Measurements from ENCODE around the gene UPK1A. TPM values are rescaled to one million over a fixed set of nuclear protein-coding genes. Genes with fewer than 3 reads are reported as not detected.

The UPK1A gene
- total RNA-seq, 2 experiments from 2014 or later = 1.8 to 2.2 TPM

DNA sequence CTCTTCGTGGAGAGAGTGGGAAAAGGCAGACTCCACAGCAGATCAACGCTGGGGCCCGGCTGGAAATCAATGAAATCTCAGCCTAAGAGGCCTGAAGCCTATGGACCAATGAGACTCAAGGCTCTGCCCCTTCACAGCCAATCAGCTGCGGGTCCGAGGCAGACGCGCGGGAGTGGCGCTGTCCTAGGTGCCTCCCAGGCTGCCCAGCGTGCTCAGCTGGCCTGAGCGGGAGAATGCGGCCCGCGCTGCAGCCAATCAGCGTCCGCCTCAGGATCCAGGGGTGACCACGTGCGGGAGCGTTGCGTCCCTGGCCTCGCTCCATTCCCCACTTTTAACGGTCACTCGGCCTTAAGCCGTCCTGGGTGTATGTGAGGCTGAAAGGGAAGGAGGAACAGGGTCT, 37.9 kb downstream of the UPK1A start, which contains the start of gene ZBTB32:
ZBTB32 (plus strand) TSS at position 341 of the 400 bp plus-strand sequence. CDS start 10,069 bp downstream, outside the sequence.
- intact Hi-C loops (cut with micrococcal nuclease) = no loop called here
- Mint-ChIP-seq H3K27me3 (no peaks in the 10 kb centered on the region), H3K36me3 (ENCODE audit: low read depth) (peaks cover 2% of the 10 kb centered on the region), H3K4me1 (ENCODE audit: low read depth) (peaks cover 22% of the 10 kb centered on the region), H3K4me3 (no peak within 1 kb of the TSS), H3K9me3 (peaks cover 2% of the 10 kb centered on the region), H3K27ac (no peak within 1 kb of the TSS)
- POLR2A ChIA-PET = interaction anchor here (1.4 to 10.5 kb wide), 5 partner anchors 8 to 38 kb away, joined by 4 to 215 read pairs (median 10); partner anchors contain the start of gene IGFLR1
- ATAC-seq (no peak), DNase-seq (peak; percentile 43)
- CTCF ChIA-PET = interaction anchor here (3.9 to 10.5 kb wide), 2 partner anchors 9 to 10 kb away, joined by 13 to 137 read pairs; no protein-coding TSS in a partner anchor
- TF ChIP-seq, protein P1, sequence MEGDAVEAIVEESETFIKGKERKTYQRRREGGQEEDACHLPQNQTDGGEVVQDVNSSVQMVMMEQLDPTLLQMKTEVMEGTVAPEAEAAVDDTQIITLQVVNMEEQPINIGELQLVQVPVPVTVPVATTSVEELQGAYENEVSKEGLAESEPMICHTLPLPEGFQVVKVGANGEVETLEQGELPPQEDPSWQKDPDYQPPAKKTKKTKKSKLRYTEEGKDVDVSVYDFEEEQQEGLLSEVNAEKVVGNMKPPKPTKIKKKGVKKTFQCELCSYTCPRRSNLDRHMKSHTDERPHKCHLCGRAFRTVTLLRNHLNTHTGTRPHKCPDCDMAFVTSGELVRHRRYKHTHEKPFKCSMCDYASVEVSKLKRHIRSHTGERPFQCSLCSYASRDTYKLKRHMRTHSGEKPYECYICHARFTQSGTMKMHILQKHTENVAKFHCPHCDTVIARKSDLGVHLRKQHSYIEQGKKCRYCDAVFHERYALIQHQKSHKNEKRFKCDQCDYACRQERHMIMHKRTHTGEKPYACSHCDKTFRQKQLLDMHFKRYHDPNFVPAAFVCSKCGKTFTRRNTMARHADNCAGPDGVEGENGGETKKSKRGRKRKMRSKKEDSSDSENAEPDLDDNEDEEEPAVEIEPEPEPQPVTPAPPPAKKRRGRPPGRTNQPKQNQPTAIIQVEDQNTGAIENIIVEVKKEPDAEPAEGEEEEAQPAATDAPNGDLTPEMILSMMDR (IDR thresholded peaks at IDR 0.05) = no peak

DNA sequence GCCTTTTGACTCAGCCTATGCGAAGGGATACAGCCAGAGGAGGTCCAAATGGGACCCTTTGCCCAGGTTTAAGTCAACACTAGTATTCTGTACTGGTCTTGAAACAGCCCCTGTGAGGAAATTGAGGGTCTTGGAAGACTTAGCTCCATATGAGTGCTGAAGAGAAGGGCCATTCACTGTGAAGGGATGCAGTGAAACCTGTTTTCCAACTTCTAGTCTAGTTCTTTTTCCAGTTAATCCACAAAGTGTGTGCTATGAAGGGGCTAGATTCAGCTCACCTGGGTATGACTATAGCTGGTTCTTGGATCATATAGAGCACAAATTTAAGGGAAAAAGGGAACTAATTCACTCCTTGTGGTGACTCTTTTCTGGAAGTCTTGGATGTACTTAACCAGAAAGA, 42.1 kb downstream of the UPK1A start:
- H3K9me3 Mint-ChIP-seq = peaks cover 2% of the 10 kb centered on the region

DNA sequence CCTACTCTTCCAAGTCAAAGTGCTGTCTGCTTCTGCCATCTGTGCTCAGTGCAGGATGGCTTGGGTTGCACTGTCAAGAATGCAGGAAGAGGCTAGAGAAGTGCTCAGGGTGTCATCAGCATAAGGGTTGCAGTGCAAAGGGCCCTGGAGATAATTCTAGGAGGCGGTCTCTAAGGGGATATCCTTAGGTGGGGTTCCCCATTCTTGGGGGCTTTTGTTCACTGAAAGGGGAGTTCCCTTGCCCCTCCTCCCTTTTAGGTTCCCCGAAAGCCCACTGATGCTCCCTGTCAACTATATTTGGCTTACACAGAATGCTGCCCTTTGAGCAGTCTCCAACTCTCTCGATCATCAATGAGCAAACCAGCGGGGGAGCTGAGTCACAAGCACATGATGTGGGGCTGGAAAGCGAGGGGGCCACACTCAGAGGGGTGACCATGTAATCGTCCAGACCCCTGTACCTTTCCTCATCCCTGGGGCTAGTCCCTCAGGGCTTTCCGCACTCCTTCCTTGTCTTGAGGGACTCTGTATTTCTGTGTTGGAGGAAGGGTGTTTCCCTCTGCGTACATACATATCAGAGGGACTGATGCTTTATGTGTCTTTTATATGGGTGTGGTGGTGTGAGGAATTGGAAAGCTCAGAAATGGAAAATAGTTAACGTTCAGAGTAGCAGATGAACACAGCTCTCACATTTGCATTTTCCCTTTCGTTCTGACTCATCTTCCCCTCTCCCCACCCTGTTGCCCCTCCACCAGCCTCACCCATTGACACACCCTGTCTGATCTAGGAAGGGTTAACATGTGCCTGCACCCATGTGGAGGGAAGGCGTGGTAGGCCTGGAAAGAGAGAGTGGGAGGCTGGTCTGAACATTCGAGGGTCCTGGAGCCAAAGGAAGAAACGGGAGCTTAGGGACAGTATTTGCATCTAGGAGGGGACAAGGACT, 44.7 kb downstream of the UPK1A start:
- TF ChIP-seq, protein P1 (IDR thresholded peaks at IDR 0.05) = no peak
- ATAC-seq = peak; percentile 55

More for the DNA sequence above, 42.1 kb downstream of the UPK1A start:
- POLR2A ChIA-PET = interaction anchor here (0.8 to 8.8 kb wide), 3 partner anchors 9 to 36 kb away, joined by 3 to 215 read pairs (median 5); no protein-coding TSS in a partner anchor
- Mint-ChIP-seq H3K4me1 (ENCODE audit: low read depth) (peaks cover 39% of the 10 kb centered on the region), H3K36me3 (ENCODE audit: low read depth) (peaks cover 4% of the 10 kb centered on the region), H3K27me3 (no peaks in the 10 kb centered on the region), H3K4me3 (no peak overlapping the region), H3K27ac (peak overlapping the region; percentile 42)
- intact Hi-C loops (cut with micrococcal nuclease) = no loop called here
- CTCF ChIA-PET = interaction anchor here (1.6 to 2.1 kb wide), 2 partner anchors 10 to 14 kb away, joined by 5 to 6 read pairs; no protein-coding TSS in a partner anchor
- no peak for ATAC-seq
- TF ChIP-seq, protein P1 (IDR thresholded peaks at IDR 0.05) = no peak
- no peak for DNase-seq

DNA sequence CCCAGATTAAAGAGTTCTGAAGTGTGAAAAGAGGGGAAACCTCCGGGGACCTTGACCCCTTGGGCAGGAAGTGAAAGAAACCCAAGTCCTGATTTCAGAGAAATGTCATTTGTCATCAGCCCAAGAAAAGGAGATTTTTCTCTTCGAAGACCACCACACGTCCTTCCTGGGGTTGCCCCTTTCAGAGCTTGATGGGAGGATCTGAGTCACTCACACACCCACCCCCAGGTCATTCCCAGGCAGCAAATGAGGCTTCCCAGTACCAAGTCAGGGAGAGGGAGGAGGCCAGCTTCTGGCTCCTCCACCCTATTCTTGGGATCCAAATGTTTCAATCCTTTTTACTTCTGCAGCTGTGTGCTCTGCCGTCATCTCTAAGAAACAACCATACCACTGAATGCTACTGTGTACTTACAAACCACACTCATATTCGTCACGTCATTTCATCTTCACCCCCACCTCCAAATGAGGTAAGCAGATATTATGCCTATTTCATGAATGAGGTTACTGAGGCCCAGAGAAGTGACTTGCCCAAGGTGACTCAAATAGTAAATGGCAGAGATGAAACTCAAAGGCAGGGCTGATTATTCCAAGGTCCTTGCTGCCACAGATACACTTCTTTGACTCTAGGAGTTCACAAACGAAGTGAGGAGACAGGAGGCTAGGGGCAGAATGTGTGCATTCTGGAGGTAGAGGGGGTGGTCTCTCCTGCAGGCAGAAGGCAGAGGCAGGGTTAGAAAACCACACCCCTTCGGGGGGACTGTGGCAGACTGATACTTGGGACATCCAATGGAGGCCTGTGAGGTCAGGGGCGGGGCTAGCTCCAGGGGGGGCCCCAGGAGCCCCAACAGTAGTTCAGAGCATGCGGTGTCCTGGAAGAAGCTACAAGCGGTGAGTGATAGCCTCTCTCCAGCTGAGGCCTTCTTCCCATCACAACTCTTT, 46.5 kb downstream of the UPK1A start:
- peak; percentile 95 for DNase-seq
- intact Hi-C loops (cut with micrococcal nuclease) = loop anchor here (2.0 to 10.0 kb wide), 3 partner anchors 34 to 222 kb away; partner anchors contain the start of genes HCST, LIN37, LRFN3 and PSENEN
- peaks cover 46% of the 10 kb centered on the region for H3K36me3 Mint-ChIP-seq (ENCODE audit: low read depth)
- H3K9me3 Mint-ChIP-seq = peaks cover 2% of the 10 kb centered on the region
- TF ChIP-seq, protein P1 (IDR thresholded peaks at IDR 0.05) = no peak
- CTCF ChIA-PET = interaction anchor here (1.0 to 6.4 kb wide), 8 partner anchors 14 to 69 kb away, joined by 3 to 137 read pairs (median 6); partner anchors contain the start of genes IGFLR1, LIN37, PSENEN and U2AF1L4
- H3K27me3 Mint-ChIP-seq = no peaks in the 10 kb centered on the region
- POLR2A ChIA-PET = interaction anchor here (0.7 to 8.8 kb wide), 16 partner anchors 7 to 218 kb away, joined by 3 to 215 read pairs (median 4); partner anchors contain the start of genes HSPB6, IGFLR1, LIN37 and PROSER3
- H3K4me1 Mint-ChIP-seq (ENCODE audit: low read depth) = peaks cover 38% of the 10 kb centered on the region
- H3K4me3 Mint-ChIP-seq = peak overlapping the region; percentile 83
- ATAC-seq = peak; percentile 32
- peak overlapping the region; percentile 100 for H3K27ac Mint-ChIP-seq

More for the DNA sequence above, 44.7 kb downstream of the UPK1A start:
- ChIA-PET POLR2A (interaction anchor here (0.5 to 8.8 kb wide), 11 partner anchors 12 to 283 kb away, joined by 3 to 215 read pairs (median 3); partner anchors contain the start of genes IGFLR1, LIN37, PSENEN and U2AF1L4), CTCF (interaction anchor here (1.0 to 6.4 kb wide), 7 partner anchors 12 to 162 kb away, joined by 3 to 137 read pairs (median 4); partner anchors contain the start of genes COX6B1 and IGFLR1)
- Mint-ChIP-seq H3K27me3 (no peaks in the 10 kb centered on the region), H3K4me1 (ENCODE audit: low read depth) (peaks cover 38% of the 10 kb centered on the region), H3K9me3 (peaks cover 2% of the 10 kb centered on the region), H3K36me3 (ENCODE audit: low read depth) (peaks cover 31% of the 10 kb centered on the region), H3K4me3 (peak overlapping the region; percentile 73), H3K27ac (peak overlapping the region; percentile 100)
- intact Hi-C loops (cut with micrococcal nuclease) = loop anchor here (2.0 to 10.0 kb wide), 3 partner anchors 14 to 224 kb away; partner anchors contain the start of genes LIN37, LRFN3, PSENEN and U2AF1L4
- peak; percentile 95 for DNase-seq
